ENCODE data around the gene ANAPC7.

DNA sequence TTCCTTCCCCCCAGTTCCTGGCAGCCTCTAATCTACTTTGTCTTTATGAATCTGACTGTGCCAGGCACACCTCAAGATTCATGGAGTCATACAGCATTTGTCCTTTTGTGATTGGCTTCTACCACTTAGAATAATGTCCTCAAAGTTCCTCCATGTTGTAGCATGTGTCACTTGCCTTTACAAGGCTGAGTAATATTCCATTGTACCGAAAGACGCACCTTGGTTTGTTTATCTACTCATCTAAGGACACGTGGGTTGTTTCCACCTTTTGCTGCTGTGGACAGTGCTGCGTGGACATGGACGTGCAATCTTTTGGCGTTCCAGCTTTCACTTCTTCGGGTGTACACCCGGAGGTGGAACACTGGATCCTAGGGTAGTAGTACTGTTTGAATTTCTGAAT is 33.5 kb downstream of the ANAPC7 start:
- TF ChIP-seq, protein P1, sequence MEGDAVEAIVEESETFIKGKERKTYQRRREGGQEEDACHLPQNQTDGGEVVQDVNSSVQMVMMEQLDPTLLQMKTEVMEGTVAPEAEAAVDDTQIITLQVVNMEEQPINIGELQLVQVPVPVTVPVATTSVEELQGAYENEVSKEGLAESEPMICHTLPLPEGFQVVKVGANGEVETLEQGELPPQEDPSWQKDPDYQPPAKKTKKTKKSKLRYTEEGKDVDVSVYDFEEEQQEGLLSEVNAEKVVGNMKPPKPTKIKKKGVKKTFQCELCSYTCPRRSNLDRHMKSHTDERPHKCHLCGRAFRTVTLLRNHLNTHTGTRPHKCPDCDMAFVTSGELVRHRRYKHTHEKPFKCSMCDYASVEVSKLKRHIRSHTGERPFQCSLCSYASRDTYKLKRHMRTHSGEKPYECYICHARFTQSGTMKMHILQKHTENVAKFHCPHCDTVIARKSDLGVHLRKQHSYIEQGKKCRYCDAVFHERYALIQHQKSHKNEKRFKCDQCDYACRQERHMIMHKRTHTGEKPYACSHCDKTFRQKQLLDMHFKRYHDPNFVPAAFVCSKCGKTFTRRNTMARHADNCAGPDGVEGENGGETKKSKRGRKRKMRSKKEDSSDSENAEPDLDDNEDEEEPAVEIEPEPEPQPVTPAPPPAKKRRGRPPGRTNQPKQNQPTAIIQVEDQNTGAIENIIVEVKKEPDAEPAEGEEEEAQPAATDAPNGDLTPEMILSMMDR (IDR thresholded peaks at IDR 0.05; ENCODE audit: insufficient read depth, low read length), result no peak
- TF ChIP-seq POLR2AphosphoS5 (IDR thresholded peaks at IDR 0.05; ENCODE audit: low read depth) (no peak), SPI1 (IDR thresholded peaks at IDR 0.05; ENCODE audit: borderline replicate concordance, low read depth) (no peak), GABPA (IDR thresholded peaks at IDR 0.05; ENCODE audit: low read depth) (no peak)
- TF ChIP-seq, protein P2, sequence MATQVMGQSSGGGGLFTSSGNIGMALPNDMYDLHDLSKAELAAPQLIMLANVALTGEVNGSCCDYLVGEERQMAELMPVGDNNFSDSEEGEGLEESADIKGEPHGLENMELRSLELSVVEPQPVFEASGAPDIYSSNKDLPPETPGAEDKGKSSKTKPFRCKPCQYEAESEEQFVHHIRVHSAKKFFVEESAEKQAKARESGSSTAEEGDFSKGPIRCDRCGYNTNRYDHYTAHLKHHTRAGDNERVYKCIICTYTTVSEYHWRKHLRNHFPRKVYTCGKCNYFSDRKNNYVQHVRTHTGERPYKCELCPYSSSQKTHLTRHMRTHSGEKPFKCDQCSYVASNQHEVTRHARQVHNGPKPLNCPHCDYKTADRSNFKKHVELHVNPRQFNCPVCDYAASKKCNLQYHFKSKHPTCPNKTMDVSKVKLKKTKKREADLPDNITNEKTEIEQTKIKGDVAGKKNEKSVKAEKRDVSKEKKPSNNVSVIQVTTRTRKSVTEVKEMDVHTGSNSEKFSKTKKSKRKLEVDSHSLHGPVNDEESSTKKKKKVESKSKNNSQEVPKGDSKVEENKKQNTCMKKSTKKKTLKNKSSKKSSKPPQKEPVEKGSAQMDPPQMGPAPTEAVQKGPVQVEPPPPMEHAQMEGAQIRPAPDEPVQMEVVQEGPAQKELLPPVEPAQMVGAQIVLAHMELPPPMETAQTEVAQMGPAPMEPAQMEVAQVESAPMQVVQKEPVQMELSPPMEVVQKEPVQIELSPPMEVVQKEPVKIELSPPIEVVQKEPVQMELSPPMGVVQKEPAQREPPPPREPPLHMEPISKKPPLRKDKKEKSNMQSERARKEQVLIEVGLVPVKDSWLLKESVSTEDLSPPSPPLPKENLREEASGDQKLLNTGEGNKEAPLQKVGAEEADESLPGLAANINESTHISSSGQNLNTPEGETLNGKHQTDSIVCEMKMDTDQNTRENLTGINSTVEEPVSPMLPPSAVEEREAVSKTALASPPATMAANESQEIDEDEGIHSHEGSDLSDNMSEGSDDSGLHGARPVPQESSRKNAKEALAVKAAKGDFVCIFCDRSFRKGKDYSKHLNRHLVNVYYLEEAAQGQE (IDR thresholded peaks at IDR 0.05; ENCODE audit: insufficient replicate concordance, low read depth), result no peak

All from HL-60 (cell line).